ENCODE results near the gene SAMD8.

DNA sequence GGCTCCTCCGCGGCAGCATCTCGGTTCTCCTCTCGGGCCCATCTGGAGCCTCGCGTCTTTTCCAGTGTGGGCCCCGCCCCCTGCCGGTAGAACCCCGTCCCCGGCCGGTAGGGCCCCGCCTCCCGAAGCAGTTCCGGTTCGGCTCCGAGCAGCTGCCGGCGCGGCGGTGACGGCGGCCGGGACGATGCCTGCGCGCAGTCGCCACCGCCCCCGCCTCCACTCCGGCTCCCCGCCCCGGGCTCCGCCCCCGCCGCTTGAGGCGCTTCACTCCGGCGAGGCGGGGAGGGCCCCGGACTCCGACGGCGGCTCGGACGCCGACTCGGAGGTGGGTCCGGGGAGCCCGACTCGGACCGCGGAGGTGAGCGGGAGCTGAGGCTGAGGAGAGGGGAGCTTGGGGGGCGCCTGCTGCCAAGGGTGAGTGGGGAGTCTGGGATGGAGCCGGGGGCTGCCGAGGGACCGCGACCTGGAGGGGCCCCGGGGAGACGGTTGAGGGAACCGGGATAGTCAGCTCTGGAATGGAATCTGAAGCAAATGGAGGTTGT is at the start of gene SAMD8:
- no peak for TF ChIP-seq GATA2 (IDR thresholded peaks at IDR 0.05; ENCODE audit: low read depth, low read length)
- TF ChIP-seq GATA3 (IDR thresholded peaks at IDR 0.05; ENCODE audit: low read depth, low read length), result no peak
